ENCODE data around the gene TAF11L13.

The TAF11L13 gene

GRCh38 chr5:17655921-17656320 lies 24.0 kb downstream of the TAF11L13 start:
- Histone ChIP-seq H3K36me3 (ENCODE audit: insufficient read depth, low read length) (no peaks in the 10 kb centered on the region), H3K4me2 (ENCODE audit: low read length) (no peak overlapping the region), H3K4me3 (ENCODE audit: low read depth, low read length, poor library complexity, severe bottlenecking) (no peak overlapping the region), H4K20me1 (ENCODE audit: insufficient read depth, low read length) (no peaks in the 10 kb centered on the region), H2AFZ (ENCODE audit: low read length) (no peak overlapping the region), H3K4me1 (ENCODE audit: insufficient read depth, low read length, severe bottlenecking) (no peaks in the 10 kb centered on the region), H3F3A (ENCODE audit: insufficient read depth, low read length) (no peaks in the 10 kb centered on the region), H3K27ac (ENCODE audit: low read depth, low read length, poor library complexity, severe bottlenecking) (no peak overlapping the region), H3K9ac (ENCODE audit: low read length) (no peak overlapping the region), H3K9me2 (ENCODE audit: low read depth, low read length) (no peaks in the 10 kb centered on the region), H3K79me2 (ENCODE audit: insufficient read depth, low read length) (no peaks in the 10 kb centered on the region), H3K9me3 (ENCODE audit: low read length) (no peaks in the 10 kb centered on the region), H3K27me3 (ENCODE audit: insufficient read depth, low read length) (no peaks in the 10 kb centered on the region)
- TF ChIP-seq CTCF (IDR thresholded peaks at IDR 0.05; ENCODE audit: low read length) (no peak), EZH2 (IDR thresholded peaks at IDR 0.05; ENCODE audit: borderline replicate concordance, low read length) (no peak)

GRCh38 chr5:17663182-17663581 lies 31.3 kb downstream of the TAF11L13 start:
- Histone ChIP-seq H3F3A (ENCODE audit: insufficient read depth, low read length) (no peaks in the 10 kb centered on the region), H2AFZ (ENCODE audit: low read length) (no peak overlapping the region), H3K27me3 (ENCODE audit: insufficient read depth, low read length) (no peaks in the 10 kb centered on the region), H3K4me2 (ENCODE audit: low read length) (no peak overlapping the region), H3K4me3 (ENCODE audit: low read depth, low read length, poor library complexity, severe bottlenecking) (no peak overlapping the region), H4K20me1 (ENCODE audit: insufficient read depth, low read length) (no peaks in the 10 kb centered on the region), H3K9ac (ENCODE audit: low read length) (no peak overlapping the region), H3K9me3 (ENCODE audit: low read length) (no peaks in the 10 kb centered on the region), H3K9me2 (ENCODE audit: low read depth, low read length) (no peaks in the 10 kb centered on the region), H3K36me3 (ENCODE audit: insufficient read depth, low read length) (no peaks in the 10 kb centered on the region), H3K79me2 (ENCODE audit: insufficient read depth, low read length) (no peaks in the 10 kb centered on the region), H3K27ac (ENCODE audit: low read depth, low read length, poor library complexity, severe bottlenecking) (no peak overlapping the region), H3K4me1 (ENCODE audit: insufficient read depth, low read length, severe bottlenecking) (peaks cover 9% of the 10 kb centered on the region)
- TF ChIP-seq EZH2 (IDR thresholded peaks at IDR 0.05; ENCODE audit: borderline replicate concordance, low read length) (no peak), CTCF (IDR thresholded peaks at IDR 0.05; ENCODE audit: low read length) (no peak)

- Histone ChIP-seq H3K4me3 (ENCODE audit: low read depth, low read length, poor library complexity, severe bottlenecking) (no peak overlapping the region), H2AFZ (ENCODE audit: low read length) (no peak overlapping the region), H3F3A (ENCODE audit: insufficient read depth, low read length) (no peaks in the 10 kb centered on the region), H3K27ac (ENCODE audit: low read depth, low read length, poor library complexity, severe bottlenecking) (no peak overlapping the region), H3K9me3 (ENCODE audit: low read length) (no peaks in the 10 kb centered on the region), H3K36me3 (ENCODE audit: insufficient read depth, low read length) (no peaks in the 10 kb centered on the region), H3K4me1 (ENCODE audit: insufficient read depth, low read length, severe bottlenecking) (peaks cover 9% of the 10 kb centered on the region), H3K9ac (ENCODE audit: low read length) (no peak overlapping the region), H3K9me2 (ENCODE audit: low read depth, low read length) (no peaks in the 10 kb centered on the region), H3K4me2 (ENCODE audit: low read length) (no peak overlapping the region), H3K27me3 (ENCODE audit: insufficient read depth, low read length) (no peaks in the 10 kb centered on the region), H4K20me1 (ENCODE audit: insufficient read depth, low read length) (no peaks in the 10 kb centered on the region), H3K79me2 (ENCODE audit: insufficient read depth, low read length) (no peaks in the 10 kb centered on the region)
- TF ChIP-seq CTCF (IDR thresholded peaks at IDR 0.05; ENCODE audit: low read length) (no peak), EZH2 (IDR thresholded peaks at IDR 0.05; ENCODE audit: borderline replicate concordance, low read length) (no peak)
Observed at GRCh38 chr5:17665836-17666235, 33.9 kb downstream of the TAF11L13 start.

Measured in OCI-LY1 (cell line).